CMK (cell line): Measurements from ENCODE around the gene LTBP4.
"Not testable (repeated sequence)": the region's sequence is repeated elsewhere in the genome, so short reads cannot be mapped to it uniquely, and the experiment has no call there.

ENCODE experiments used
- DNase-seq: peaks from one replicate; pipeline ENCODE4 v3.0.0-alpha.2; 2010; ENCODE audit warnings: low read depth

Gene LTBP4

GRCh38 chr19:40611900-40612698 is 10.9 kb downstream of the LTBP4 start:
- no peak for DNase-seq

GRCh38 chr19:40612831-40613689 is 11.9 kb downstream of the LTBP4 start:
- no peak for DNase-seq

- peak; percentile 81 for DNase-seq
These were observed 12.8 kb downstream of the LTBP4 start for GRCh38 chr19:40613690-40614621.

GRCh38 chr19:40614622-40615411 is 13.6 kb downstream of the LTBP4 start:
- no peak for DNase-seq

GRCh38 chr19:40616178-40616577 is 15.0 kb downstream of the LTBP4 start:
- no peak for DNase-seq

- no peak for DNase-seq
These were observed 15.8 kb downstream of the LTBP4 start for GRCh38 chr19:40616941-40617340.

- no peak for DNase-seq
These were observed 16.8 kb downstream of the LTBP4 start for GRCh38 chr19:40617961-40618360.

GRCh38 chr19:40619333-40620160 is 18.4 kb downstream of the LTBP4 start:
- DNase-seq = no peak

GRCh38 chr19:40620161-40620485 is 19.0 kb downstream of the LTBP4 start:
- DNase-seq = no peak

GRCh38 chr19:40621283-40621682 is 20.1 kb downstream of the LTBP4 start:
- DNase-seq = no peak

GRCh38 chr19:40621966-40622772 is 21.0 kb downstream of the LTBP4 start:
- DNase-seq = no peak

GRCh38 chr19:40622773-40623075 is 21.6 kb downstream of the LTBP4 start:
- DNase-seq = no peak

- DNase-seq = no peak
These were observed 22.5 kb downstream of the LTBP4 start for GRCh38 chr19:40623403-40624251.

GRCh38 chr19:40624369-40625153 is 23.4 kb downstream of the LTBP4 start:
- not testable (repeated sequence) for DNase-seq

- DNase-seq = no peak
These were observed 24.4 kb downstream of the LTBP4 start for GRCh38 chr19:40625406-40626120.

- DNase-seq = no peak
These were observed 25.7 kb downstream of the LTBP4 start for GRCh38 chr19:40626918-40627317.
